ENCODE measurements around the gene ANKRD42. TPM values are rescaled to one million over a fixed set of nuclear protein-coding genes. Genes with fewer than 3 reads are reported as not detected.
"Not testable (repeated sequence)": the region's sequence is repeated elsewhere in the genome, so short reads cannot be mapped to it uniquely, and the experiment has no call there.

ANKRD42 gene
- total RNA-seq, 1 experiment from 2014 or later = 11.0 TPM

DNA sequence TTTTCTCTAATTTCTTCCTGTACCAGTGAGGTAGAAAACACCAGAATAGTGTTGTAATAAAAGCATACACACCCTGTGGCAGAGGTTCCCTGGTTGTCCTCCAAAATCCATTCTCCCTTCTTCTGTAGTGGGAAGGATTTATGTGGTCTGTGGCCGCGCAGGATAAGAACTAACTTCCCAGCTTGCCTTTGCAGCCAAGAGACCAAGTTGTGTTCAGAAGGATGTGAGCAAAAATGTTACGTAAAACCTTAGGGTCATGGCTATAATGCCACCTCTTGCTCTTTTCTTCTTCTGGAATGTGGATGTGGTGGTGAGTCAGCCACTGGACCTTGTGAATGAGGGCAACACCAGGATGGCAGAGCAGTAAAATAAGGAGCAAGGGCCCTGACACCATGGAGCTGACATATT lies 64.3 kb downstream of the ANKRD42 start:
- no peak for DNase-seq (ENCODE audit: low spot score)
- intact Hi-C loops (cut with micrococcal nuclease; ENCODE audit: unreplicated experiment) = loop anchor here (5.0 to 10.0 kb wide), 2 partner anchors 523 to 1190 kb away; partner anchors contain the start of gene FAM181B
- no peaks in the 10 kb centered on the region for H3K27me3 ChIP-seq (replicated peaks; ENCODE audit: insufficient read depth, low read depth, low read length, poor library complexity)
- POLR2A ChIA-PET (ENCODE audit: low non-redundant PET) = no interaction called here
- no peaks in the 10 kb centered on the region for H3K4me1 ChIP-seq (ENCODE audit: insufficient read depth, low read length, poor library complexity, severe bottlenecking)
- no TSS peak for BruUV-seq (replicated peaks)
- no peaks in the 10 kb centered on the region for H3K9me3 ChIP-seq (ENCODE audit: low read depth, low read length, poor library complexity, severe bottlenecking)
- peaks cover 16% of the 10 kb centered on the region for H3K36me3 ChIP-seq (ENCODE audit: insufficient read depth, low read length, poor library complexity, severe bottlenecking)
- no peak for TF ChIP-seq EZH2 (IDR thresholded peaks at IDR 0.05; ENCODE audit: borderline replicate concordance, low read depth, low read length, poor library complexity, severe bottlenecking)
- TF ChIP-seq, protein P1, sequence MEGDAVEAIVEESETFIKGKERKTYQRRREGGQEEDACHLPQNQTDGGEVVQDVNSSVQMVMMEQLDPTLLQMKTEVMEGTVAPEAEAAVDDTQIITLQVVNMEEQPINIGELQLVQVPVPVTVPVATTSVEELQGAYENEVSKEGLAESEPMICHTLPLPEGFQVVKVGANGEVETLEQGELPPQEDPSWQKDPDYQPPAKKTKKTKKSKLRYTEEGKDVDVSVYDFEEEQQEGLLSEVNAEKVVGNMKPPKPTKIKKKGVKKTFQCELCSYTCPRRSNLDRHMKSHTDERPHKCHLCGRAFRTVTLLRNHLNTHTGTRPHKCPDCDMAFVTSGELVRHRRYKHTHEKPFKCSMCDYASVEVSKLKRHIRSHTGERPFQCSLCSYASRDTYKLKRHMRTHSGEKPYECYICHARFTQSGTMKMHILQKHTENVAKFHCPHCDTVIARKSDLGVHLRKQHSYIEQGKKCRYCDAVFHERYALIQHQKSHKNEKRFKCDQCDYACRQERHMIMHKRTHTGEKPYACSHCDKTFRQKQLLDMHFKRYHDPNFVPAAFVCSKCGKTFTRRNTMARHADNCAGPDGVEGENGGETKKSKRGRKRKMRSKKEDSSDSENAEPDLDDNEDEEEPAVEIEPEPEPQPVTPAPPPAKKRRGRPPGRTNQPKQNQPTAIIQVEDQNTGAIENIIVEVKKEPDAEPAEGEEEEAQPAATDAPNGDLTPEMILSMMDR (conservative IDR thresholded peaks at IDR 0.05; ENCODE audit: low read depth, low read length) = no peak
- H3K4me3 ChIP-seq (ENCODE audit: low read depth, low read length, poor library complexity, severe bottlenecking) = no peak overlapping the region
- H3K27ac ChIP-seq (ENCODE audit: low read depth, low read length, poor library complexity, severe bottlenecking) = no peak overlapping the region
- CTCF ChIA-PET = no interaction called here

DNA sequence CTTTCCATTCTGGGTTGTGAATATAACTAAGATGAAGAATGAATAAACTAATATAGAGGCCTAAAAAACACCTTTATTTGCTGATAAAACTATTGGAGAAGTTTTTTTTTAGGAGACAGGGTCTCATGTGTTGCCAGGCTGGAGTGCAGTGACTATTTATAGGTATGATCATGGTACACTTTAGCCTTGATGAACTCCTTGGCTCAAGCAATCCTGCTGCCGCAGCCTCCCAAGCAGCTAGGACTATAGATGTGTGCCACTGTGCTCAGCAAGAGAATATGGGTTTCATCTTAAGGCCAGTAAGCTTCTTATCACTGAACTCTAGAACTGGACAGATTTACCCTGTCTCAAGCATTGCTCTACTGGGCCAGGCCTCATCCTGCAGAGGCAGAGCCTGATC lies 66.0 kb downstream of the ANKRD42 start:
- no peak for TF ChIP-seq EZH2 (IDR thresholded peaks at IDR 0.05; ENCODE audit: borderline replicate concordance, low read depth, low read length, poor library complexity, severe bottlenecking)
- TF ChIP-seq, protein P1 (conservative IDR thresholded peaks at IDR 0.05; ENCODE audit: low read depth, low read length) = no peak
- H3K27me3 ChIP-seq (replicated peaks; ENCODE audit: insufficient read depth, low read depth, low read length, poor library complexity) = no peaks in the 10 kb centered on the region
- H3K27ac ChIP-seq (ENCODE audit: low read depth, low read length, poor library complexity, severe bottlenecking) = no peak overlapping the region
- no peak overlapping the region for H3K4me3 ChIP-seq (ENCODE audit: low read depth, low read length, poor library complexity, severe bottlenecking)
- ChIA-PET POLR2A (ENCODE audit: low non-redundant PET) (no interaction called here), CTCF (no interaction called here)
- no peaks in the 10 kb centered on the region for H3K4me1 ChIP-seq (ENCODE audit: insufficient read depth, low read length, poor library complexity, severe bottlenecking)
- no peak for DNase-seq (ENCODE audit: low spot score)
- intact Hi-C loops (cut with micrococcal nuclease; ENCODE audit: unreplicated experiment) = loop anchor here (5.0 to 10.0 kb wide), 2 partner anchors 525 to 1188 kb away; partner anchors contain the start of gene FAM181B
- H3K36me3 ChIP-seq (ENCODE audit: insufficient read depth, low read length, poor library complexity, severe bottlenecking) = peaks cover 29% of the 10 kb centered on the region
- H3K9me3 ChIP-seq (ENCODE audit: low read depth, low read length, poor library complexity, severe bottlenecking) = no peaks in the 10 kb centered on the region
- BruUV-seq (replicated peaks) = no TSS peak

DNA sequence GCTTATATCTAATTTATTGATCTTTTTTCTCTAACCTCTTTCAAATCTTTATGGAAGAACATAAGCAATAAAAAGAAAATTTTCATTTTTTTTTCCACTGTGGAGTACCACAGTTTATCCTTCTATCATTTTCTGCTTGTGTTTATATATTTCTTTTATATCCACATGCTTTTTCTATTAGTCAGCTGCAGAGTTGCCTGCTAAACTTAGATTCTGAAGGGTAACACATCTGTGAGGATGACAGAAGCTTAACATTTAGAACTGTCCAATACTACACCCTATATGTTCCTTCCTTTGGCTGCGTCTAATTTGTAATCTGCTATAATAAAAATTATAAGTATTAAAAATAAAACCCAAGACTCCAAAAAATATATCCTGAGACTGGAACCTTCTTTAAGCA lies 71.8 kb downstream of the ANKRD42 start:
- Histone ChIP-seq H3K36me3 (ENCODE audit: insufficient read depth, low read length, poor library complexity, severe bottlenecking) (peaks cover 25% of the 10 kb centered on the region), H3K4me3 (ENCODE audit: low read depth, low read length, poor library complexity, severe bottlenecking) (no peak overlapping the region), H3K4me1 (ENCODE audit: insufficient read depth, low read length, poor library complexity, severe bottlenecking) (no peaks in the 10 kb centered on the region), H3K27ac (ENCODE audit: low read depth, low read length, poor library complexity, severe bottlenecking) (no peak overlapping the region), H3K27me3 (replicated peaks; ENCODE audit: insufficient read depth, low read depth, low read length, poor library complexity) (no peaks in the 10 kb centered on the region), H3K9me3 (ENCODE audit: low read depth, low read length, poor library complexity, severe bottlenecking) (no peaks in the 10 kb centered on the region)
- DNase-seq (ENCODE audit: low spot score) = no peak
- TF ChIP-seq, protein P1 (conservative IDR thresholded peaks at IDR 0.05; ENCODE audit: low read depth, low read length) = no peak
- no peak for TF ChIP-seq EZH2 (IDR thresholded peaks at IDR 0.05; ENCODE audit: borderline replicate concordance, low read depth, low read length, poor library complexity, severe bottlenecking)
- ChIA-PET POLR2A (ENCODE audit: low non-redundant PET) (no interaction called here), CTCF (no interaction called here)
- no TSS peak for BruUV-seq (replicated peaks)
- intact Hi-C loops (cut with micrococcal nuclease; ENCODE audit: unreplicated experiment) = no loop called here

DNA sequence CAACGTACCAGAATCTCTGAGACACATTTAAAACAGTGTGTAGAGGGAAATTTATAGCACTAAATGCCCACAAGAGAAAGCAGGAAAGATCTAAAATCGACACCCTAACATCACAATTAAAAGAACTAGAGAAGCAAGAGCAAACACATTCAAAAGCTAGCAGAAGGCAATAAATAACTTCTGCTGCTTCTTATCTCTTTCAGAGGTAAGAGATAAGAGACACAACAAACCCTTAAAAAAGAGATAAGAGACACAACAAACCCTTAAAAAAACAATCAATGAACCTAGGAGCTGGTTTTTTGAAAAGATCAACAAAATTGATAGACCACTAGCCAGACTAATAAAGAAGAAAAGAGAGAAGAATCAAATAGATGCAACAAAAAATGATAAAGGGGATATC lies 75.6 kb downstream of the ANKRD42 start:
- peaks cover 30% of the 10 kb centered on the region for H3K36me3 ChIP-seq (ENCODE audit: insufficient read depth, low read length, poor library complexity, severe bottlenecking)
- POLR2A ChIA-PET (ENCODE audit: low non-redundant PET); CTCF ChIA-PET: not testable (repeated sequence)

DNA sequence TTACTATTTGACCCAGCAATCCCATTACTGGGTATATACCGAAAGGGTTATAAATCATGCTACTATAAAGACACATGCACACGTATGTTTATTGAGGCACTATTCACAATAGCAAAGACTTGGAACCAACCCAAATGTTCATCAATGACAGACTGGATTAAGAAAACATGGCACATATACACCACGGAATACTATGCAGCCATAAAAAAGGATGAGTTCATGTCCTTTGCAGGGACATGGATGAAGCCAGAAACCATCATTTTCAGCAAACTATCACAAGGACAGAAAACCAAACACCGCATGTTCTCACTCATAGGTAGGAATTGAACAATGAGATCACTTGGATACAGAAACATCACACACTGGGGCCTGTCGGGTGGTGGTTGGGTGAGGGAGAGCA lies 78.2 kb downstream of the ANKRD42 start:
- H3K27me3 ChIP-seq (replicated peaks; ENCODE audit: insufficient read depth, low read depth, low read length, poor library complexity); H3K9me3 ChIP-seq (ENCODE audit: low read depth, low read length, poor library complexity, severe bottlenecking); H3K27ac ChIP-seq (ENCODE audit: low read depth, low read length, poor library complexity, severe bottlenecking); H3K4me1 ChIP-seq (ENCODE audit: insufficient read depth, low read length, poor library complexity, severe bottlenecking); CTCF ChIA-PET; intact Hi-C loops (cut with micrococcal nuclease; ENCODE audit: unreplicated experiment); H3K4me3 ChIP-seq (ENCODE audit: low read depth, low read length, poor library complexity, severe bottlenecking); POLR2A ChIA-PET (ENCODE audit: low non-redundant PET); DNase-seq (ENCODE audit: low spot score); BruUV-seq (replicated peaks): not testable (repeated sequence)
- H3K36me3 ChIP-seq (ENCODE audit: insufficient read depth, low read length, poor library complexity, severe bottlenecking) = peaks cover 37% of the 10 kb centered on the region

More for the DNA sequence above, 75.6 kb downstream of the ANKRD42 start:
- DNase-seq (ENCODE audit: low spot score); H3K27ac ChIP-seq (ENCODE audit: low read depth, low read length, poor library complexity, severe bottlenecking); intact Hi-C loops (cut with micrococcal nuclease; ENCODE audit: unreplicated experiment); H3K4me1 ChIP-seq (ENCODE audit: insufficient read depth, low read length, poor library complexity, severe bottlenecking); BruUV-seq (replicated peaks); H3K4me3 ChIP-seq (ENCODE audit: low read depth, low read length, poor library complexity, severe bottlenecking); H3K9me3 ChIP-seq (ENCODE audit: low read depth, low read length, poor library complexity, severe bottlenecking); H3K27me3 ChIP-seq (replicated peaks; ENCODE audit: insufficient read depth, low read depth, low read length, poor library complexity): not testable (repeated sequence)

All from A673 (cell line).